B cell (primary cell): ENCODE results near the gene SPATA12.

Source experiments
- CTCF ChIP-seq: fragments of 200-600 bp; IDR thresholded peaks from one replicate; pipeline ENCODE4 v1.8.0; 2022; ENCODE audit warnings: antibody characterized with exemption, mild to moderate bottlenecking
- EZH2 ChIP-seq: IDR thresholded peaks from 2 replicates; pipeline ENCODE4 v1.6.1; 2012; ENCODE audit warnings: borderline replicate concordance, low read depth, mild to moderate bottlenecking, moderate library complexity, low read length; ENCODE audit not compliant: insufficient read depth, poor library complexity, severe bottlenecking

- TF ChIP-seq CTCF (no peak), EZH2 (no peak)
Observed at GRCh38 chr3:57052662-57053061, 7.8 kb upstream of the SPATA12 start.
